ENCODE measurements around the gene PLN.

- TF ChIP-seq CTCF (IDR thresholded peaks at IDR 0.05) (no peak), POLR2A (IDR thresholded peaks at IDR 0.05) (no peak), POLR2AphosphoS5 (IDR thresholded peaks at IDR 0.05) (no peak)
Observed at GRCh38 chr6:118571121-118571520, 23.0 kb downstream of the PLN start.
